IPS-20b (cell line): ENCODE data around the gene IFNA10.
"Not testable (repeated sequence)": the region's sequence is repeated elsewhere in the genome, so short reads cannot be mapped to it uniquely, and the experiment has no call there.

Source experiments
- H3K27ac ChIP-seq: one replicate; pipeline ENCODE4 v1.5.1; 2013; ENCODE audit warnings: low read length
- H3K27me3 ChIP-seq: 2 replicates; pipeline ENCODE4 v1.6.1; 2013; ENCODE audit warnings: mild to moderate bottlenecking, low read length, inconsistent platforms; ENCODE audit not compliant: insufficient read depth
- H3K36me3 ChIP-seq: 2 replicates; pipeline ENCODE4 v1.6.1; 2013; ENCODE audit warnings: low read depth, mild to moderate bottlenecking, inconsistent platforms, low read length, moderate library complexity; ENCODE audit not compliant: insufficient read depth
- H3K4me1 ChIP-seq: 2 replicates; pipeline ENCODE4 v1.6.1; 2013; ENCODE audit warnings: mild to moderate bottlenecking, control low read depth, inconsistent platforms, low read length, moderate library complexity; ENCODE audit not compliant: insufficient read depth
- H3K4me3 ChIP-seq: 2 replicates; pipeline ENCODE4 v1.5.1; 2013; ENCODE audit warnings: mild to moderate bottlenecking, low read length, inconsistent platforms
- H3K9ac ChIP-seq: 2 replicates; pipeline ENCODE4 v1.6.1; 2013; ENCODE audit warnings: low read depth, mild to moderate bottlenecking, inconsistent platforms, low read length, moderate library complexity
- H3K9me3 ChIP-seq: 2 replicates; pipeline ENCODE4 v1.6.1; 2013; ENCODE audit warnings: mild to moderate bottlenecking, low read depth, low read length, inconsistent platforms; ENCODE audit not compliant: insufficient read depth

Gene IFNA10

GRCh38 chr9:21207043-21207442 lies at the start of gene IFNA10:
IFNA10 (minus strand) TSS chr9:21207143; CDS start chr9:21207097, 46 bp downstream.
- H3K4me3 ChIP-seq, H3K9me3 ChIP-seq, H3K36me3 ChIP-seq, H3K9ac ChIP-seq, H3K27me3 ChIP-seq, H3K27ac ChIP-seq, H3K4me1 ChIP-seq: not testable (repeated sequence)

GRCh38 chr9:21255538-21256212 lies 48.7 kb upstream of the IFNA10 start:
- Histone ChIP-seq H3K36me3 (no peaks in the 10 kb centered on the region), H3K9me3 (peaks cover 14% of the 10 kb centered on the region), H3K27me3 (peaks cover 14% of the 10 kb centered on the region; the same call in 1 of the 2 replicates), H3K9ac (no peak overlapping the region), H3K4me3 (no peak overlapping the region), H3K27ac (no peak overlapping the region), H3K4me1 (0 out of 2 replicates have a peak, but pooled peaks cover 5% of the 10 kb centered on the region)

- Histone ChIP-seq H3K4me3 (no peak overlapping the region), H3K27me3 (peaks cover 12% of the 10 kb centered on the region; the same call in 1 of the 2 replicates), H3K4me1 (0 out of 2 replicates have a peak, but pooled peaks cover 5% of the 10 kb centered on the region), H3K9me3 (peaks cover 3% of the 10 kb centered on the region), H3K27ac (no peak overlapping the region), H3K9ac (no peak overlapping the region), H3K36me3 (no peaks in the 10 kb centered on the region)
These were observed 46.0 kb upstream of the IFNA10 start for GRCh38 chr9:21252721-21253547.

- Histone ChIP-seq H3K9ac (no peak overlapping the region), H3K4me3 (no peak overlapping the region), H3K9me3 (no peaks in the 10 kb centered on the region), H3K4me1 (0 out of 2 replicates have a peak, but pooled peaks cover 5% of the 10 kb centered on the region), H3K27ac (no peak overlapping the region), H3K36me3 (no peaks in the 10 kb centered on the region), H3K27me3 (peaks cover 12% of the 10 kb centered on the region; the same call in 1 of the 2 replicates)
These were observed 44.7 kb upstream of the IFNA10 start for GRCh38 chr9:21251638-21252037.

- Histone ChIP-seq H3K27ac (no peak overlapping the region), H3K4me3 (no peak overlapping the region), H3K4me1 (0 out of 2 replicates have a peak, but pooled peaks cover 5% of the 10 kb centered on the region), H3K36me3 (no peaks in the 10 kb centered on the region), H3K27me3 (peaks cover 12% of the 10 kb centered on the region; the same call in 1 of the 2 replicates), H3K9ac (no peak overlapping the region), H3K9me3 (no peaks in the 10 kb centered on the region)
These were observed 44.2 kb upstream of the IFNA10 start for GRCh38 chr9:21251190-21251589.

GRCh38 chr9:21244836-21245235 lies 37.9 kb upstream of the IFNA10 start:
- Histone ChIP-seq H3K36me3 (no peaks in the 10 kb centered on the region), H3K27me3 (no peaks in the 10 kb centered on the region; the same call in 1 of the 2 replicates), H3K4me3 (no peak overlapping the region)

GRCh38 chr9:21239911-21240310 lies 33.0 kb upstream of the IFNA10 start, which contains the start of gene IFNA14:
IFNA14 (minus strand) TSS chr9:21240005; CDS start chr9:21239935, 70 bp downstream.
- Histone ChIP-seq H3K9ac (no peak within 1 kb of the TSS), H3K36me3 (no peaks in the 10 kb centered on the region), H3K27me3 (no peaks in the 10 kb centered on the region; the same call in 1 of the 2 replicates), H3K9me3 (no peaks in the 10 kb centered on the region), H3K27ac (no peak within 1 kb of the TSS), H3K4me1 (no peaks in the 10 kb centered on the region), H3K4me3 (no peak within 1 kb of the TSS)

More at GRCh38 chr9:21244836-21245235, 37.9 kb upstream of the IFNA10 start:
- no peaks in the 10 kb centered on the region for H3K4me1 ChIP-seq
- H3K27ac ChIP-seq = no peak overlapping the region
- no peak overlapping the region for H3K9ac ChIP-seq
- no peaks in the 10 kb centered on the region for H3K9me3 ChIP-seq

GRCh38 chr9:21236360-21236714 lies 29.4 kb upstream of the IFNA10 start:
- H3K4me1 ChIP-seq, H3K27me3 ChIP-seq, H3K9me3 ChIP-seq, H3K36me3 ChIP-seq, H3K27ac ChIP-seq, H3K9ac ChIP-seq, H3K4me3 ChIP-seq: not testable (repeated sequence)

GRCh38 chr9:21235468-21236359 lies 28.8 kb upstream of the IFNA10 start:
- not testable (repeated sequence) for H3K27ac ChIP-seq, H3K36me3 ChIP-seq, H3K27me3 ChIP-seq, H3K9ac ChIP-seq, H3K4me3 ChIP-seq, H3K9me3 ChIP-seq, H3K4me1 ChIP-seq

- no peaks in the 10 kb centered on the region for H3K27me3 ChIP-seq
- no peak overlapping the region for H3K9ac ChIP-seq
- no peak overlapping the region for H3K27ac ChIP-seq
- no peaks in the 10 kb centered on the region for H3K9me3 ChIP-seq
- H3K4me3 ChIP-seq = no peak overlapping the region
- H3K36me3 ChIP-seq = no peaks in the 10 kb centered on the region
- no peaks in the 10 kb centered on the region for H3K4me1 ChIP-seq
These were observed 27.3 kb upstream of the IFNA10 start for GRCh38 chr9:21234153-21234687.

- Histone ChIP-seq H3K36me3 (no peaks in the 10 kb centered on the region), H3K9ac (no peak overlapping the region), H3K4me1 (no peaks in the 10 kb centered on the region), H3K27me3 (no peaks in the 10 kb centered on the region), H3K27ac (no peak overlapping the region), H3K4me3 (no peak overlapping the region), H3K9me3 (no peaks in the 10 kb centered on the region)
These were observed 26.3 kb upstream of the IFNA10 start for GRCh38 chr9:21233258-21233657.
